Thyroid gland (tissue), 4 donors: ENCODE results near the gene EGLN2.
"Not testable (repeated sequence)": the region's sequence is repeated elsewhere in the genome, so short reads cannot be mapped to it uniquely, and the experiment has no call there.

Source experiments
- CTCF ChIP-seq, 6 experiments: fragments of 200-600 bp in 3 of 6; fragments of 450-650 bp in 3 of 6; sonication (generic) in 3 of 6; IDR thresholded peaks; one replicate each; pipeline ENCODE4 v1.5.1; 2016 to 2019; ENCODE audit warnings: antibody characterized with exemption in 6 of 6, mild to moderate bottlenecking in 2 of 6, inconsistent platforms in 1 of 6, moderate library complexity in 1 of 6
- POLR2A ChIP-seq, 2 donors: fragments of 450-650 bp; IDR thresholded peaks; one replicate each; pipeline ENCODE4 v1.6.1; 2017; ENCODE audit warnings: antibody characterized with exemption in 2 of 2, mild to moderate bottlenecking in 2 of 2, moderate library complexity in 1 of 2

- TF ChIP-seq CTCF, POLR2A (IDR thresholded peaks at IDR 0.05): not testable (repeated sequence)
Measured at GRCh38 chr19:40784146-40784545, 14.8 kb upstream of the EGLN2 start.
